HUDEP-2 (cell line): ENCODE measurements around the gene ANKRD9.
A peak's percentile ranks its signal among the peaks of the same experiment; 100 is the strongest.
"Not testable (repeated sequence)": the region's sequence is repeated elsewhere in the genome, so short reads cannot be mapped to it uniquely, and the experiment has no call there.

Experiments
- DNase-seq, 76 experiments: peaks; one replicate each; lab custom pipeline; 2025; ENCODE audit not compliant: unreplicated experiment in 76 of 76; lab: John Stamatoyannopoulos, UW

ANKRD9 gene

DNA sequence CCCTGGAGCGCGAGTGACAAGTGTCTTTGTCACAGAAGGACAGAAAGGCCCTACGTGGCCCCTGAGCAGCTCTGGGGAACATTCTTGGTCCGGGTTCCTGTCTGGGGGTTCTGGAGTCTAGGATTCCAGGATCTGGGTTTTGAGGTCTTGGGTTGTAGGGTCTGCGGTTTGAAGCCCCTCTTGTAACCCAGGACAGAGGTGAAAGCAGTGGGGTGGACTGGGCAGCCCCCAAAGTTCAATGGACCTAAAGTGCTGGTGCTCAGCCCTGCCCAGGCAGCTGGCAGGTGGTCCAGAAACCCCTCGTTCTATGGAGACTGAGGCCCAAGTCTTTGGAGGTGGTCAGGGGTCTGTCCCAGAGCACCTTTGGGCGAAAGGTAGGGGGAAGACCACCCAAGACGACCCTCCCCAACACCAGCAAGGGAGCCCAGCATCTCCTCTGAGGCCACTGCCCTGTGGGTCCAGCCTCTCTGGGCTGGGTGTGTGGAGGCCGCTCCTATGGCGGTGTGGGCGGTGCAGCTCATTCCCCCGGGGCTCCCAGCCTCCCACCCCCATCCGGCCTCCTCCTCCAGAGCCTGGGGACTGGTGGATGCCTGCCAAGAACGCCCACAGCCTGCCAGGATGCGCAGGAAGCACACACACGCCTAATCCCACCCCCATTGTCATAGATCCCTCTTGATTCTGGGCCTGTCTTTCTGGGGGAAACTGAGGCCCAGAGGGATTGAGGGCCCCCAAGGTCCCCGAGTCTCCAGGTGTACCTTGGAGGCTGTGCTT lies 30.2 kb upstream of the ANKRD9 start:
- DNase-seq: peak in 30 of 76 experiments; percentile 8 to 93 (median 62)

DNA sequence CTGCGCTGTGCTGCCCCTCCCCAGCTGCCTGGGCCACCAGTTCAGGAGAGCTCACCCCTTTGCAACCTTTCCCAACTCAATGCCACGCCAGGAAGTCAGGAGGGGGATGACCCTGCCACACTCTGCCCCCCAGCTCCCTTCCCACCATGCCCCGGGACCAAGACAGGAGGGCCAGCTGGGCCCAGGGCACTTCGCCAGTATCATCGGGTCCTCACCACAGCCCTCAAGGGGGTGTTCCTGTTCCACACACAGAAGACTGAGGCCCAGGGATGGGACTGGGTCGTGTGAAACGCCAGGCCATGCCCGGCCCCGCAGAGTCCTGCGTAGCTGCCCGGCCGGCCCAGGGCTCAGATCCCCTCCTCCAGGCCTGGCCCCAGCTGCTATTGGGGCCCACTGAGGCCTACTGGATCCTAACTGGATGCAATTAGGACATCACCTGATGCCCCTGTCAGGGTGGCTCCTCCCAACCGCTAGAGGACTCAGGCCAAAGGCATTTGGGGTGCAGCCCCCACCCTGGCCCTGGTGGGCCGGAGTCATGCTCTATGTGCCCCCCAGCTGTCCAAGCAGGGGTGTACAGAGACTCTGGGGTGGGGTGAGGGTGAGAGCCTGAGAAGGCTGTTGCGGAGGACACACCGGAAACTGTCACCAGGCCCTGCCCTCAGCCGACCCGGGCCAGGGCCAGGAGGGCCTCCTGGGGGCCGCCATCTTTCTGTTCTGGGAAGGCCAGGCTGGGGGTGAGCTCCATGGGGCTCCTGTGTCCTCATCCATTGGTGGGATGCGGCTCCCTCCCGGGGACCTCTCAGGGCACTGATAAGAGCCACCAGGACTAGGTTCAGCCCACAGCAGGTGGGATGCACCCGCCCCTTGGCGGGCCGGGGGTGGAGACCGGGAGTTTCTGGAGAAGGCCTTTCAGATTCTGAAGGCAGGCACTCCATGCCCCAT lies 29.3 kb upstream of the ANKRD9 start:
- DNase-seq: peak in 3 of 76 experiments; percentile 11 to 39 (median 19)

DNA sequence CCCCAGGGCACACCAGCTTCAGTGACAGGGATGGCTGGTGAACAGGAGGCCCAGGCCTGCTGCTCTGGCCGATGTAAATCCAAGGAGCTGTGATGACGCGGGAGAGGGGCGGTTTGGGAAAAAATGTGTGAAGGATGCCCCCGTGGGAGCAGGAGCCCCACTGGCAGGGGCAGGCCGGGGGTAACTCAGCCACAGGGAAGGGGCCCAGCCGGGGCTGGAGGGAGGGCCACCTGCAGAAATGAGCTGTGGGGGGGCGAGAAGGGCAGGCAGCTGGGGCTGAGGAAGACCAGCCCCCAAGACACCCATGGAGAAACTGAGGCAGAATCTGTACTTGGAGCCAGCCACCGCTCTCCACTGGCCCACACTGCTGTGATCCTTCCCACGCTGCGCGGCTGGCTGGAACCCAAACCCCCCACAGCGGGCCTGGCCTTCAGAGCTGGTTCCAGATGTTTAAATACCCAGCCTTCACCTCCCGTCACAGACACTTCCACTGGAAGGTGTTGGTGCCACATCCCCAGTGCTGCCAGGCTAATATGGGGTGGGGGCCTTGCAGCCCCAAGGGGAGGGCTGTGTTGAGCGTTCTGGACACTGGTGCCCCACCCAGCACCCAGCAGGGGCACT lies 28.5 kb upstream of the ANKRD9 start:
- DNase-seq: no peak

DNA sequence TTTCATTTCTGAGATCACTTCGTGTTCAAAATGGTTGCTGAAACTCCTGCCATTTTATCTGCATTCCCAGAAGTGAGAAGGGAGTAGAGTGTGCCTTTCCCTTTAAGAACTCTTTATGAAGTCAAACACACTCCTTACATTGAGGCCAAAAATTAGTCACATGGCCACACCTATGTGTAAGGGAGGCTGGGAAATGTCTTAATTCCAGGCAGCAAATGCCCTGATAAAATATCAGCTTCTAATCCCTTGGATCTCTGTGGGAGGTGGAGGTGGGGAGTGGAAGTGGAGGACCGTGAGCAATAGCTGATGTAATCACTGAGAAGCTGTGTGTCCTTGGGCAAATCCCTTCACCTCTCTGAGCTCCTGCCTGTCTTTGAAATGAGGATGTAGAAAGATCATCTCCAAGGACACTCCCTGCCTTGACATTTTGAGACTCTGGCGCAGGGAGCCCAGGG lies 22.7 kb upstream of the ANKRD9 start:
- no peak for DNase-seq

DNA sequence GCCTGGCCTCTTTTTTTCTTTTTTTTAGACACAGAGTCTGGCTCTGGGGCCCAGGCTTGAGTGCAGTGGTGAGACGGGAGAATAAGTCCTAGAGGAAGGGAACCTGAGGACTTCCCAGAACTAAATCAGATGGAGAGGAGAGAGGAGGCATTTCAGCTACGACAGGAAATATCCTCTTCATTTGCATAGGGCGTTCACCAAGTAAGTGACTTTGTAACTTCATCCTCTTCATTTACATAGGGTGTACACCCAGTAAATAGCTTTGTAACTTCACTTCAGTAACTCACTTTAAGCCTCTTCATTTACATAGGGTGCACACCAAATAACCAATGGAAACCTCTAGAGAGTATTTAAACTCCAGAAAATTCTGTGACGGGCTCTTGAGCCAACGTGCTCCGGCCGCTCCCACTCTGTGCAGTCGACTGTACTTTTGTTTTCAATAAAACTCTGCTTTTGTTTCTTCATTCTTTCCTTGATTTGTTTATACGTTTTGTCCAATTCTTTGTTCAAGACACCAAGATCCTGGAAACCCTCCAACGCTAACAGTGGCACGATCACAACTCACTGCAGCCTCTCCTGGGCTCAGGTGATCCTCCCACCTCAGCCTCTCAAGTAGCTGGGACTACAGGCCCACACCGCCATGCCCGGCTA lies 21.4 kb upstream of the ANKRD9 start:
- no peak for DNase-seq

DNA sequence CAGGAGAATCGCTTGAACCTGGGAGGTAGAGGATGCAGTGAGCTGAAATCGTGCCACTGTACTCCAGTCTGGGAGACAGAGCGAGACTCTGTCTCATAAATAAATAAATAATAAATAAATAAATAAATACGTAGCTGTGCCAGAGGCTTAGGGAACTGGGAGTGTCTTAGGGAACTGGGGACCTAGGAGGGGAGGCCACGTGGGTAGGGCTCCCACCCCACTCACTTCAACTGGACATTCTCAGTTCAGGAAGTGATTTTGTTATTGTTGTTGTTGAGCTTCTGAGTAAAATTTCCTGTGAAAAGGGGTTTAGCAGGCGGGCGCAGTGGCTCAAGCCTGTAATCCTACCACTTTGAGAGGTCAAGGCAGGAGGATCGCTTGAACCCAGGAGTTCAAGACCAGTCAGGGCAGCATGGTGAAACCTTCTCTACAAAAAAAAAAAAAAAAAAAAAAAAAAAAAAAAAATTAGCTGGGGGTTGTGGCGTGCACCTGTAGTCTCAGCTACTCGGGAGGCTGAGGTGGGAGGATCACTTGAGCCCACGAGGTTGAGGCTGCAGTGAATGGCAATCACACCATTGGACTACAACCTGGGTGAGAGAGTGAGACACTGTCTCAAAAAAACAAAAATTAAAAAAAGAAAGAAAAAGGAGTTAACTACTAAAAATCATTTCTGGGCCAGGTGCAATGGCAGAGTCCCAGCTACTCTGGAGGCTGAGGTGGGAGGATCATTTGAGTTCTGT lies 19.0 kb upstream of the ANKRD9 start:
- DNase-seq: no peak

DNA sequence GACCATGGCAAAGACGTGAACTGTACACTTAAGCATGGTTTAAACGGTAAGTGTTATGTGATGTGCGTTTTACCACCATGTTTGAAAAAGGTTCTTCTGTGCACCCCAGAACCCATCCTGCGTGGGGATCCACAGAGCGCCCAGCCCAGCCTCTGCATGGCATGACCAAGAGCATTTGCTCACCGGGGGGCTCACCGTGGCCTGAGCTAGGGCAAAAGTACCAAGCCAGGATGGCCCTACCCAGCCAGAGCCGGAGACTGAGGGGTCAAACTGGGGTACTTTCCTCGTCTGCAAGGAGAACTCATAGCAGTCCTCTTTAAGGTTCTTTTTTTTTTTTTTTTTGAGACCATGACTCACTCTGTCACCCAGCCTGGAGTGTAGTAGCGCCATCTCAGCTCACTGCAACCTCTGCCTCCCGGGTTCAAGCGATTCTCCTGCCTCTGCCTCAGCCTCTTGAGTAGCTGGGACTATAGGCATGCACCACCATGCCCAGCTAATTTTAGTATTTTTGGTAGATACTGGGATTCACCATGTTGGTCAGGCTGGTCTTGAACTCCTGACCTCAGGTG lies 16.4 kb upstream of the ANKRD9 start:
- no peak for DNase-seq

DNA sequence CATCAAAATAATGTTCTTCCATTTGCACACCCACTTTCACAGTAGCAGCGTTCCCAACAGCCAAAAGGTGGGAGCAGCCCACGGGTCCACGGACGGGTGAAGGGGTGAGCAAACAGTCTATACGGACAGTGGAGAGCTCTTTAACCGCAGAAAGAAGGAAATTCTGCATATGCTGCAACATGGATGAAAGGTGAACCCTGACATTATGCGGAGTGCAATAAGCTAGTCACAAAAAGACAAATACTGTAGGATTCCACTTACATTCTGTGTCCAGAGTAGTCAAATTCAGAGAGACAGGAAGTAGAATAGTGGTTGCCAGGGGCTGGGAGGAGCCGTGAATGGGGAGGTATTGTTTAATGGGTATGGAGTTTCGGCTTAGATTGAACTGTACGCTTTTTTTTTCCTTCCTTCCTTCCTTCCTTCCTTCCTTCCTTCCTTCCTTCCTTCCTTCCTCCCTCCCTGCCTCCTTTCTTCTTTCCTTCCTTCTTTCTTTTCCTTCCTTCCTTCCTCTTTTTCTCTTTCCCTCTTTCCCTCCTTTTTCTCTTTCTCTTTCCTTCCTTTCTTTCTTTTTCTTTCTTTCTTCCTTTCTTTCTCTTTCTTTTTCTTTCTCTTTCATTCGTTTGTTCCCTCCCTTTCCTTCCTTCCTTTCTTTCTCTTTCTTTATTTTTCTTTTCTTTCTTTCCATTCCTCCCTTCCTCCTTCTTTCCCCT lies 15.8 kb upstream of the ANKRD9 start:
- DNase-seq: peak in 10 of 76 experiments; percentile 6 to 36 (median 20)

DNA sequence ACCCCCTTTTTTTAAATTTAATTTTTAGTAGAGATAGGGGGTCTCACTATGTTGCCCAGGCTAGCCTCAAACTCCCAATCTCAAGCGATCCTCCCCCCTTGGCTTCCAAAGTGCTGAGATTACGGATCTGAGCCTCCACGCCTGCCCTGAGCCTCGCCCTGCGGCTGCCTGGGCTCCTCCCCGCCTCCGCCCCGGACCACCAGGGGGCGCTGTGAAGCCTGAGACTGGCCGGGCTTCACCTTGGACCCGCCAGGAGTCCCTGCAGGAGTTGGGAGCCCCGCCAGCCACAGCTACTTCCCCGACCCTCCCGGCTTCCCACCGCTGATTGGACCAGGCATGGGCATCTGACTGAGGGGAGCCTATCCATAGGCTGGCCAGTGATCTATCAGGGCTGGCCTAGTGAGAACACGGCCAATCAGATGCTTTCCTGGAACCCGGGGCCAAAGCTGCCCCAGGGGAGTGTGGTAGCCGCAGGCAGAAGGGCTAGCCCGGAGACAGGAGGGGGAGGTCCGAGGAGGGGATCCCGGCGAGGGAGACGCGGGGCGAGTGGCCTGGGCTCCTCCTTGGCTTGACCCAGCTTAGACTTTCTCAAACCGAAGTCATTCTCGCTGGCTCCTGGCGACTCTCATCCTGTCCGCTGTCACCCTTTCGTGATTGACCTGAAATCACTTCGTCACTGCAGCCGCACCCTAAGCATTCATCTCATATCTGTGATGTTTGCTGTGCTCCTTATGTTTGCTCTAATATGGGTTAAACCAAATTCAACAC lies 15.1 kb upstream of the ANKRD9 start:
- peak in 75 of 76 experiments; percentile 22 to 98 (median 92) for DNase-seq

DNA sequence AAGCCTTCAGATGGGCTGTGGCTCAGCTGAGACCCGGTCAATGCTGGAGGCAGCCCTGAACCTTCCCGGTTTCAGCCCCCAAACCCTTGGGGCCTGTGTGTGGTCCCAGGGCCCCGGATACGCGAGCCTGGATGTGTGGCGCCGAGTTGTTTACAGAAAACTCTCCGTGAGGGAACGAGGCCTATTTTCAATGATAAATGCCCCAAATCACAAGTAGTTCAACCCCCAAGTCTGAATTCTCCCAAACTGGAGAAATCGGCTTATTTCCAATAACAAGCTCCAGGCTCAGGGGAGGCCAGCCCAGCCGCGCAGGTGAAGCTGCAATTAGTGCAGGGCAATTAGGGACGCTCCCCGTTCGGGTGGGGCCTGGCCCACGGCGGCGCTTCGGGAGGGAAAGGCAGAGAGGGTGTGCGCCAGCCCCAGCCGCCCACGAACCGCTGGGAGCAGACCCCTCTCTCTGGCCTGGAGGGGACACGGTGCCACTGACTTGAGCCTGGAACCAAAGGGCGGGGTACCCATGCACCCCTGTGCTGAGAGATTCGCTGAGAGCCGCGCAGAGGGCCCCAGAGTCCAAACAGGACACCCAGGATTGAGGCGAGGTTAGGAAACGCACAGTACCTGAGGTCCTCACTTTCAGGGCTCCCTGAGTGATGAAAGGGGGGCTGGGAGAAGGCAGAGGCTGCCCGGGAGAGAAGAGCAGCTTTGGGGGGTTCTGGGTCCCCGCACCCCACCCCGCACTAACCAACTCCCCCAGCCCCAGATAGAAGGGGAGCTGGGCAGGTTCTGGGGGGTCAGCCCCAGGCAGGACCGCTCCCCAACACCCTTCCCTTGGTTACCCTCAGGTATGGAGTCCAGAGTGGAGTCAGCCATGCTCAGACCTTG lies 14.2 kb upstream of the ANKRD9 start:
- no peak for DNase-seq

DNA sequence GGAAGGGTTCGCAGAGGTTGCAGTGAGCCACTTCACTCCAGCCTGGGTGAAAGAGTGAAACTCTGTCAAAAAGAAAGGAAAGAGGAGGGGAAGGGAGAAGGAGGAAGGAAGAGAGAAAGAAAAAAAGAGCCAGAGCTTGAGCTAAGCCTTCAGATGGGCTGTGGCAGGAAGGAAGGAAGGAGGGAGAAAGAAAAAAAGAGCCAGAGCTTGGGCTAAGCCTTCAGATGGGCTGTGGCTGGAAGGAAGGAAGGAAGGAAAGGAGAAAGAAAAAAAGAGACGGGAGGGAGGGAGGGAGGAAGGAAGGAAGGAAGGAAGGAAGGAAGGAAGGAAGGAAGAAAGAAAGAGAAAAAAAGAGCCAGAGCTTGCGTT lies 13.6 kb upstream of the ANKRD9 start:
- no peak for DNase-seq

DNA sequence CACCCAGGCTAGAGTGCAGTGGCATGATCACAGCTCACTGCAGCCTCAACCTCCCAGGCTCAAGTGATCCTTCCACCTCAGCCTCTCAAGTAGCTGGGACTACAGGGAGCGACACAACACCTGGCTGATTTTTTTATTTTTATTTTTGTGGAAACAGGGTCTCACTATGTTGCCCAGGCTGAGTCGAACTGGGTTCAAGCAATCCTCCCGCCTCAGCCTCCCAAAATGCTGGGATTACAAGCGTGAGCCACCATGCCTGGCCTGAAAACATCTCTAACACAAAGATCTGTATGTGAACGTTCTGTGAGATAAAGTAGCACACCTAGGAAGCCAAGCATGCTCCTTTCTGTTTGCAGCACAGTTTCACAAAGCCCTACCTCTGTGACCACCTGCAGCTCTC lies 10.1 kb upstream of the ANKRD9 start:
- DNase-seq: not testable (repeated sequence)

DNA sequence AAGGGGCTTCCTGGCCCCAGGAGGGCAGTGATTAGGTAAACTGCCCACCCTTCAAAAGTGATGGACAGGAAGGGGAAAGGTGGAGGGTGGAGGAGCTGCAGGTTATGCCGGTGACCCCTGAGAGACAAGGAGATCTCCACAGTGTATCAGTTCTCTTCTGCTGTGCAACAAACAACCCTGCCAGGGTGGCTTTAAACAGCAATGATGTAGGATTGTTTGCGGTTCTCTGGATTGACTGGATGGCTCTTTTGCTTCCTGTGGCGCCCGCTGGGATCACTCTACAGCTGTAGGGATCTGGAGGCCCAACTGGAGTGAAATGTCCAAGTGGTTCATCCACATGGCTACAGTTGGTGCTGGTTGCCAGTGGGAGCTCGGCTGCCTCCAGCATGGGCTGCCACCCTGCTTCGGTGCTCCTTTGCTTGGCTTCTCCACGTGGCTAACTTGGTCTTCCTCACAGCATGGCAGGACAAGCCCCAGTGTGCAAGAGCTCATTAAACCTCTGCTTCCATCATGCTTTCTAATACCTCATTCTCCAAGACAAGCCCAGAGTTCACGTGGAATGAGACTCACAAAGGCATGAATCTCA lies 8.6 kb upstream of the ANKRD9 start:
- DNase-seq: no peak

DNA sequence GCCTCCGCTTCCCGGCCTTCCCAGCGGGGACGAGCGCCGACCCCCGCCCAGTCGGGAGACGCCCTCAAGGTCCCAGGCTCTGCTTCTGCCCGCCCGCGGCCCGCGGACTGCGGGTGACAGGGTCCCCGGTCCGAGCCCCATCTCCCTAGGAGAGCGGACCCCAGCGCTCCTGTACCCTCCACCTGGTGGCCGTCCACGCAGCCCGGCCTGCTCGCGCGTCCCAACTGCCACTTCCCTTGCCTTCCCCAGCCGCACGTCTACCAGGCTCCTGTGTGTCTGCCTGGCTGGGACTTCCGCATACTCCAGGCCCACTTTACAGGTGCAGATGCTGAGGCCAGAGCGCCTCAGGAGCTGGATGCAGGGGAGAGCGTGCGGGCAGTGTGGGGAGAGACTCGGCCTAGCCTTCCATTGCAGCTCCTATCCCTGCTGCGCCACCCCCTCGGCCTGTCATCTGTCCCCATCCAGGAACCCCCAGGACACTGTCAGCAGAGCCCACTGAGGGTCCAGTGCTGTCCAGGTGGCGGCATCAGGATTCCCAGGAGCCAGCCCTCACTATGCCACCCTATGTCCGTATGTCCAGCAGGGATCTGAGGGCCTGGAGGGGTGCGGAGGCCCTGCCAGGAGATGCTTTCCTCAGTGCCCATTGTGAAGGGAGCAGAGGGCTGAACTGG lies 8.0 kb upstream of the ANKRD9 start:
- DNase-seq: no peak

DNA sequence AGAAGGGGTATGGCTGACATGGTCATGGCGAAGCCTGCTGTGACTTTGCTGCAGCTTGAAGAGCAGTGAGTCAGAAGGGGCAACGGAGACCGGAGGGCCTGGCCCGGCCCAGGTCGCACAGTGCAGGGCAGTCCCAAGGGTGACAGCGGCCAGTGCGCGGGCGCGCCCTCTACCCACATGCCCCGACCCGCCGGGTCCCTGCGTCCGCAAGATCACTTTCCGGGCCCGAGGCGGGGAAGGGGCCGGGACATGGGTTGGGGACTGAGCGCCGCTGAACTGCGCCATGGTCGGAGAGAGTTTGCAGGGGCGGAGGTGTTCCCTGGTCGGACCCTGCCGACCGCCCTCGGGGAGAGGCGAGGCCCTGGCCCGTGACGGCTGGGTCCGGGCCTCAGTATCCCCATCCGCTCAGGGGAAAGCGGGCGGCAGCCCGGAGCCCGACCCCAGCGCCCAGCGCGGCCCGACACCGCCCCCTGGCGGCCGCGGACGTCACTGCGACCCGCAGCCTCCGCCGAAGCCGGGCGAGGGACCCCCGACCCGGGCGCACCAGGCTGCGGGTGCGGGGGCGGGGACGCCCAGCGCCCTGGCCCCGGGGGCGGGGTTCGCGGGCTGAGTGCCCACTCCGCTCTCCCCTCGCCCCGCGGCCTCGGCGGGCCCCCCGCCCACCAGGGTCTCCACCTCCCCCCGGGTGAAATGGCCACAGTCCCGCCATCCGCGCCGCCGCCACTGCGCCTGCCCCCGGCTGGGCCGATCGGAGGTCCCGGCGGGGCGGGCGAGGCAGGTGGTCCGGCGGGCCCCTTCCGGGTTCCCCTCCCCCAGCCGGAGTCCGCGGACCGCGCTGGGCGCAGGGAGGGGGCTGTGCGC lies 7.2 kb upstream of the ANKRD9 start:
- DNase-seq: peak in 28 of 76 experiments; percentile 11 to 62 (median 36)
